Measurements from ENCODE around the gene SUPT3H. TPM values are rescaled to one million over a fixed set of nuclear protein-coding genes. Genes with fewer than 3 reads are reported as not detected.
A peak's percentile ranks its signal among the peaks of the same experiment; 100 is the strongest.

SUPT3H gene
- total RNA-seq, 1 donor from 2014 or later, result 4.9 TPM

- H3K27ac ChIP-seq, result no peak overlapping the region
- no peaks in the 10 kb centered on the region for H3K36me3 ChIP-seq
- ATAC-seq, result no peak
- intact Hi-C loops (cut with DNase I), result no loop called here
- H3K9me3 ChIP-seq, result no peaks in the 10 kb centered on the region
- peaks cover 3% of the 10 kb centered on the region for H3K4me1 ChIP-seq
- no peak for TF ChIP-seq CTCF (IDR thresholded peaks at IDR 0.05)
- no peaks in the 10 kb centered on the region for H3K27me3 ChIP-seq
- no peak for DNase-seq
- H3K4me3 ChIP-seq, result no peak overlapping the region
Observed at GRCh38 chr6:44800784-44801592, 576.7 kb downstream of the SUPT3H start.

GRCh38 chr6:44800171-44800783 lies 577.5 kb downstream of the SUPT3H start:
- DNase-seq (no peak), ATAC-seq (peak; percentile 74)
- no peak for TF ChIP-seq CTCF (IDR thresholded peaks at IDR 0.05)
- no peaks in the 10 kb centered on the region for H3K36me3 ChIP-seq
- H3K9me3 ChIP-seq, result no peaks in the 10 kb centered on the region
- H3K4me1 ChIP-seq, result peaks cover 3% of the 10 kb centered on the region
- intact Hi-C loops (cut with DNase I), result no loop called here
- no peak overlapping the region for H3K27ac ChIP-seq
- H3K4me3 ChIP-seq, result no peak overlapping the region
- no peaks in the 10 kb centered on the region for H3K27me3 ChIP-seq

- ATAC-seq (peak; percentile 27), DNase-seq (no peak)
- Histone ChIP-seq H3K4me3 (no peak overlapping the region), H3K27ac (no peak overlapping the region), H3K27me3 (no peaks in the 10 kb centered on the region), H3K4me1 (peaks cover 3% of the 10 kb centered on the region), H3K9me3 (no peaks in the 10 kb centered on the region), H3K36me3 (no peaks in the 10 kb centered on the region)
- TF ChIP-seq CTCF (IDR thresholded peaks at IDR 0.05), result no peak
- intact Hi-C loops (cut with DNase I), result no loop called here
Observed at GRCh38 chr6:44797746-44798145, 580.0 kb downstream of the SUPT3H start.

GRCh38 chr6:44795326-44795725 lies 582.4 kb downstream of the SUPT3H start:
- Histone ChIP-seq H3K36me3 (no peaks in the 10 kb centered on the region), H3K27ac (no peak overlapping the region), H3K4me3 (no peak overlapping the region), H3K27me3 (no peaks in the 10 kb centered on the region), H3K9me3 (no peaks in the 10 kb centered on the region), H3K4me1 (no peaks in the 10 kb centered on the region)
- ATAC-seq, result no peak
- DNase-seq, result no peak
- intact Hi-C loops (cut with DNase I), result no loop called here
- TF ChIP-seq CTCF (IDR thresholded peaks at IDR 0.05), result no peak

- H3K27ac ChIP-seq, result no peak overlapping the region
- no peaks in the 10 kb centered on the region for H3K9me3 ChIP-seq
- no peaks in the 10 kb centered on the region for H3K36me3 ChIP-seq
- H3K4me3 ChIP-seq, result no peak overlapping the region
- no peaks in the 10 kb centered on the region for H3K4me1 ChIP-seq
- no peak for TF ChIP-seq CTCF (IDR thresholded peaks at IDR 0.05)
- no peak for ATAC-seq
- intact Hi-C loops (cut with DNase I), result no loop called here
- no peaks in the 10 kb centered on the region for H3K27me3 ChIP-seq
- DNase-seq, result no peak
Observed at GRCh38 chr6:44789806-44790205, 587.9 kb downstream of the SUPT3H start.
